Measurements from ENCODE around the gene TRIP11.

The TRIP11 gene

DNA sequence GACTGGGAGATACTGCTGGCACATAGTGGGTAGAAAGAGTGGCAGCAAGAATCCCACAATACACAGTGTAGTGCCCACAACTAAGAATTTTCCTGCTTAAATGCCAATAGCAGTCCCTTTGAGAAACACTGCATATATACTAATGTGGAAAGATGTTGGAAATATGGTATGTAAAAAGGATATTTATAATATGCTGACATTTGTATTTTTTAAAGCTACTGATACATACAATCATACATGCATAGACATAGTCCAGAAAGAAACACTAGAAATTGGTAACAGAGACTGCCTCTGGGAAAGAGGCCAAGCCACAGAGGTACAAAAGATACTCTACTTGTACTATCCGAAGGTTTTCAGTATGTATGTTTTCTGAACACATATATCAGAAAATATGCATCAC is 30.3 kb downstream of the TRIP11 start:
- no peak for DNase-seq

DNA sequence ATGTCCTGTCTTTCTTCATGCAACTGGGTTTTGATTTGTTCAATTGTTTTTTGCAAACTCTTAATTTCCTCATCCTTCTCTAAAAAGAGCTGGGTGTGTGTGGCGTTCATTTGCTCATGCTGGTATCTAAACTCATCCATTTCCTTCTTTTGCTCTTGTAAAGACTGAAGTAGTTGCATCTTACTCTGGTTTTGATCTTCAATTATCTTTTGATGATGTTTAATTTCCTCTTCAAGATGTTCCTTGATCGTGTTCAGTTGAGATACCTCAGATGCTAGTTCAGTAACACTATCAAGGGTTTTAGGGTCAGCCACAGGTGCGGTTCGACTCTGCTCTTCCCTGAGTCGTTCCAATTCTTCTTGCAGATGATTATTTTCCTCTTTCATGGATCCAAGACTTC is 34.8 kb downstream of the TRIP11 start:
- no peak for DNase-seq

DNA sequence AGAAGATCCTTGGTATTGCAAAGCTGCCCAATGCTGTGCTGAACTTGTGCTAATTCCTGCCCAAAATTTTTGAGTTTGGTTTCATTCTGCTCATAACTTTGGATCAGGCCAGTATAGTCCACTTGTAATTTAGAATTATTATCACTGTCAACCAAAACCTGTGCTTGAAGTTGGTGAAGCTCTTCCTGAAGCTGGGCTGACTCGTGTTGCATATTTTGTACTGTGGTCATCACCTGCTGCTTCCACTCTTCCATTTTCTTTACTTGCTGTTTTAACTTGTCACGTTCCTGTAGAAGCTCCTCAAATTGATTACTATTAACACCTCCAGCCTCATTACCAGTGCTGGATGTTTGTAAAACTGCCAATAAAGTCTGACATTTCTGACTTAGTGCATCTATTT is 35.8 kb downstream of the TRIP11 start:
- no peak for DNase-seq

DNA sequence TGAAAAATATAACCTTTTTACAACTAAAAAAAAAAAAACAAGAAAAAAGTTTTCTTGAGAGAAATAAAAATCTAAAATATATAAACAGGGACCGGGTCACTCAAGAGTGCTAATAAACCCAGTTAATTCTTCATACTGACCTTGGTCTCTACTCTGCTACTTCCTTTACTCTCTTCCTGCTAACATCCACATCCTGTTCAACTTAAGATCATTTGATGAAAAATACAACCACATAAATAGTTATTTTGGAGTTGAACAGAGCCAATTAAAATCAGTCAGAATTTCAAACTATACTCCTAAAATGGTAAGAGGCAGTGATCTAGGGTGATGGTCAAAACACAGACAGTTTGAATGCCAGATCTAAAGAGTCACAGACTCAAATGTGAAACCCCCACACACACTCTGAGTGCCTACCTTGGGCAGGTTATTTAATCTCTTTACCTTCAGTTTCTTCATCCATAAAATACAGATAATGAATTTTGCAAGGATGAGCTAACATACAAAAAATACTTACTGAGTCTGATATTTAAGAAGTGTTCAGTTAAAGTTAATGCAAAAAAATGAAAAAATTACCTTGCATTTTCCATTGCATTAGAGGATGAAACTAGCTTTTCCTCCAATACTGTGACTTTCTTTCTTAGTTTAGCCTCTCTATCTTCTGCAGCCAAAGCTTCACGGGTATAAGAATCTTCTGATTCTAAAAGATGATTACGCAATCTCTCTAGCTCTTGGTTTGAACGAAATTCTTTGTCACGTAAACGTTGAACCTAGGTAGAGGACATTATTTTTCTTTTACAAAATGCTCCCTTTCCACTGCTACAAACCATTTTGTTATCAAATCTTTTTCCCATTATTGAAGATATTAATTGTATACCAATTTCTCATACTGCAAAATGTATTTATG is 40.9 kb downstream of the TRIP11 start:
- DNase-seq: no peak

DNA sequence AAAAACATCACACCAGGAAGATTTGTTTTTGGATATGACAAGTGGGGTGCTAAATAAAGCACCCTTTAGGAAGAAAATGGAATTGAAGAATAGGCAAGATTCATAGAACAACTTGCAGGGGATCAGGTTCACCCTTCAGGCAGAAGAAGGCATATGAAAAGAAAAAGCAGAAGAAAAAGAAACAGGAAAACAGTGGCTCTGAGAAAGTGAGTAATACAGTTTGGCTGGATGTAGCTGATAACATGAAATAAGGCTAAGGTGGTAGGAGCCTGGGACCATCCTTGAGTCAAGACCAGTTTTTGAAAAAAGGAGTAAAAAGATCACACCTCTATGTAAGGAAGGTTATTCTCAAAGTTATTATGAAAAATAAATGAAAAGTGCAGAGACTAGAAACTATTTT is 42.4 kb downstream of the TRIP11 start:
- no peak for DNase-seq

DNA sequence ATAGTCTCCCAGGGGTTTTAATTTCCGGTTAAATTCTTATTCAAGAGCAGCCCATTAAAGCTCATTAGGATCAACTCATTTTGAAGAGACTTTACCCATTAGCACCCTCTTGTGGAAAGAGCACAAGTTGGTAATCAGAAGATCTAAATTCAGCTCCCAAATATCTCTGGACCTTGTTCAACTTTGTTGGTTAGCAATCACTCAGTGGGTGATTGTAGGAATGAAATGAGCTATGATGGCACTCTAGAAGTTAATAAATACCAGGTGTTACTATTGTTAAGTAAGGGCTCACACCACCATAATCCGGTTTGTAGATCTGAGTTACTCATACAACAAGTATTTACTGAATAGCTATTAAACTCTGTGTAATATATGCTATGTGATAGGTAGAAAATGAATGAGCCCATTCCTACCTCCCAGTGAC is 42.9 kb downstream of the TRIP11 start:
- peak; percentile 77 for DNase-seq

DNA sequence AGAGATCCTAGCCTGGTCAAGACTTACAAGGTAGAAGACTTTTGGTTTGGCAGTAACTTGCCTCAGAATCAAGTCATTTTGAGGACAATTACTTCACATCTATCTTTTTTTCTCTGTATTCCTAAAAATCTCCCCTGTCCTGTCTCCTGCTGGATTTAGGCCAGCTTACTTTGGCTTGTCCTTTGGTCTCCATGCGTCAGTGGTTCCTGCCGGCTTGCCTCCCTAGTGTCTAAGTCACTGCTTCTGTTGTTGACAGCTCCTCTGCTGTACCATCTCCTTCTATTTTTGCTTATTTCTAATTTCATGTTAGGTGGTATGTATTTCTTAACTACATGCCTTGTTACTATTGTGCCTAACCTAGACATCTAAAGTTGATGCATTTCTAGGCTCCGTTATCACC is 52.7 kb downstream of the TRIP11 start:
- no peak for DNase-seq

DNA sequence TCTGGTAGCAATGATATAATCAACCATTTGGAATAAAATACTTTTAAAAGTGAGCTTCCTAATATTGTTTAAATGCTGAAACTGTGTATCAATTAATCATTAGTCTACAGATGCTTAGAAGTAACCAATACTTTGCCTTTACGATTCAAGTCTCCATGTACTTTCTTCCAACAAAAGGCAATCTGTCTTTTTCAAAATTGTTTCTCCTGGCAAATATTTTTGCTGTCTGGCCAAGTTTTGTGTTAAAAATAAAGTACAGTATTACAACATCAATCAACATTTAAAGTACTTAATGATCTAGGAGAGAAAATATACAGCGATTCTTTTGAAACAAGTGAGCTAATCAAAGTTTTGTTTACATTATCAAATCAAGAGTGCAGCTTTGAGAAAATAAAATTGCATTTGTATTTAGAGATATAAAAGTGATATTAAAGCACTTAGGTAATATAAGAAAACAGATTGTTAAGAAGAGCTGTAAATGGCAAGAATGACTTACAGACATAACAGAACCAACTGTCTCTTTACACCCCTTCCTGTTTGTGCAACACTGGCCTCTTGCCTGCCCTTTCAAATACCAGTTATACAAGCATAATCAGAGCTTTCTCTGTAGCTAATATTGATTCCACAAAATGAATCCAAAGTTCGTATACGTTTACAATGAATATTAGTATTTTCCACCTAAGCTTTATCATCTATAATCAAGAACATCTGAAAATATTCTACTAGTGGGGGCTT is 54.2 kb downstream of the TRIP11 start:
- DNase-seq: no peak

DNA sequence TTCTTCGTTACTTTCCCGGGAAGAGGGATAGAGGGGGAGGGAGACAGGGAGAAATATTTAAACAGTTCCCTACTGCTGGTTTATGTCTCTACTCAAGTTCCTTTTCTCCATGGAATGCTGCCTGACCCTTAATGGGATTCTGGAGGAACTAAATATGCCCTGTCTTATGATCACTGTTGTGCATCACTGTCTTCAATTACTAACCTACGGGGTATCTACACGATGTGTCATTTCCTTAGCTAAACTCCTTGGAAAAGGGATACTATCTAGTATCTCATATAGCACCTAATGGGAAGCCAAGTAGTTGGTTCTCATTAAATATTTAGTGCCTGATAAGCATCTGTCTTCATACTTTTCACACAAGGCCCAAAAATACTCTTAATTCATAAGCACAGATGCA is 54.9 kb downstream of the TRIP11 start:
- no peak for DNase-seq

DNA sequence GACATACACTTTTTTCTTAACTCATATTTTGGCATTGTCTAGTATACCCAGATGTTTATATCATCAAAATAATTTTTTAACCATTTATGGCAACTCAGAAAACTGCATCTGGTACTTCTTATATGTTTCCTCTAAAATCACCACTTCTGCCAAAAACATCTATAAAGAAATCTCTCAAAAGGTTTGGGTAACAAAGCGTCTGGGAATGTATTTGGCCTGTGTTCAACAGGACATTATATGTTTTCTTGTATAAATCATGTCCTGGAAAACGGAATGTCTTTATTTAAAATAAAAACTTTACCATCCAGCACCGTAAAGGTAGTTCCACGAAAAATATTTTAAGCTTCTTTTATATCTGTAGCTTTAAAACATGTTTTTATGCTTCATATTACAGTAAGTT is 56.3 kb downstream of the TRIP11 start:
- DNase-seq: no peak

DNA sequence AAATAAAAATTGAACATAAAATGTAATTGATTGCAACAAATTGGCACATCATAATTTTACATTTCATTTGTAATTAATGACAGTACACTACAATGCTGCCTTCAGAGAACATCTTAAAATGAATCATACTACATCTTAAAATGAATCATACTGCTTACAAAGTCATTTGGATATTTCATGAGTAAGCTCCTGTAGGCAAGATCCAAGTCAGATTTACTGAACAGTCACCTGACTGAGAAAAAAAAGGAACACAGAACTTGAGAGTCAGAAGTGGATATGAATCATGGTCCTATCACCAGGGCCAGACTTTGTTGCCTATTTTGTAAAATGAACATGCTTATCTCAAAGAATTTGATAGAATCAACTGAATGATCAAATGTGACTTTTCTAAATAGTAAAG is 59.7 kb downstream of the TRIP11 start:
- DNase-seq: no peak

DNA sequence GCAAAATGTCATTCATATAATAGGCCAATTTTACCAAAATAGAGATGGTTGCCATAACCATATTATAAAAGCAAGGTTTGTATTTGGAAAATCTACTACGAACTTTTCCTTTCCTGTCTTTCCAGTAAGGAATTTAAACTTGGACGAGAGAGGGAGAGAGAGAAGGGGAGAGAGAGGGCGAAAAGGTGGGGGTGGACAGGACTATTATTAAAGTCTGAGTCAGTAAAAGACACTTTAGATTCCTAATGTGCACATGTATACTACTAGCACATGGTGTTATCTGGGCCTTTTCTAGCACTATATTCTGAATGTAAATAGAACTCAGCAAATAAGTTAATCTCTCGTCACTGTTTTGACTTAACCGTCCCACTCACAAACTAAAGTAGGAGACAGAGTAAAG is 62.0 kb downstream of the TRIP11 start:
- DNase-seq: no peak

DNA sequence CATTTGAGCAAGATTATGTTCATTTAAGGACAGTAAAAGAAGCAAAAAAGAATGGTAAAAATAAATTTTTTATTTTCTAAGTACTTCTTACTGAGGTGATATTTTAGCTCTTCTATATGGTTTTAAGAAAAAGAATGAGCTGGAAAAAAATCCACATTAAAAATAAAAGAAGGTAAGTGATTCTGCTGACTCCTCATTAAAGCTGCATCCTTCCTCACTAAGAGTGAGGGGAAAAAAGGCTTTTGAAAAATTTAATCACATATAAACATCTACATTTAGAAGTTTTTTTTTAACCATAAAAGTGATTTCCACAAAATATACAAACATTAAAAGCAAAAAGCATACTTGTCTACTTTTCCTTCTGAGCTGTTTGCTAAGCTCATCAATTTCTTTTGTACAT is 64.1 kb downstream of the TRIP11 start:
- DNase-seq: no peak

DNA sequence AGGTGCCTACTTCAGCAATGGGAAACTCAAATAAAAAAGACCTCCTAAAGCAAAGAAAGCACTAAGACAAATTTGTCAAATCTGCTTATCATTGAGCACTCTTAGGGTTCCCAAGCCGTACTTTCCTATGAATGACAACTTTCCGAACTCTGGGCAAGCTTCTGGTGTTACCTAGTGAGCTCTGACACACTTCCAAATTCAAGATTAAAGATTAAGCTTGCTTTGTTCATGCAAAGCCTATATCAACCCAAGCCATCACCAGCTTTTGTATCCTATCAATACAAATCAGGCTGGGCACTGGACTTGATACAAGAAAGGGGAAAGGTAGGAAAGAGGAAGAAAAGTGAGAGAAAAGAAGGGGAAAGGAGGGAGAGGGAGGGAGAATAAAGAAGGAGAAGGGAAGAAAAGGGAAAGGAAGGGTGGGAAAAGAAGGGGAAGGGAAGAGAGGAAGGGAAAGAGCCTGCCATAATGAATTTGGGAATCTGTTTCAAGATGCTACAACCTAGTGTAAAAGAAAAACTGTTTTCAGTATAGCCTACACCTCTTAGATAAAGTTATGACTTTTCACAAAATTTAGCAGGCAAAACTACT is 68.6 kb downstream of the TRIP11 start:
- no peak for DNase-seq

DNA sequence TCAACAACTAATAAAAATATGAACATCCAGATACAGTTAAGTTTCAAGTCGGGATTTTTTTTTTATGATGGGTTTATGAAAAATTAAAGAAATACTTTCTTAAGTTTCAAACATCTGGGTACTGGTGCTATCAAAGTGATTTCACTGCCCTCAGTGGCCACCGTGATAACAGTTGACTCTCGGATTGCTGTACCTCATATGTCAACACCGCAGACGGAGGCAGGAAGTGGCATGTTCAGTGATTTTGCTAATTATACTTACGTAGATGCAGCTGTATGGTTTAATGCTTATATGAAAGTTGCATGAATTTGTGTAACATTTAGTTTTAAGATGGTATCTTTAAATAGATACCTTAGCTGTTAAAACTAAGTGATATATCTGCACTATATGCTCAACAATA is 71.6 kb downstream of the TRIP11 start:
- no peak for DNase-seq

DNA sequence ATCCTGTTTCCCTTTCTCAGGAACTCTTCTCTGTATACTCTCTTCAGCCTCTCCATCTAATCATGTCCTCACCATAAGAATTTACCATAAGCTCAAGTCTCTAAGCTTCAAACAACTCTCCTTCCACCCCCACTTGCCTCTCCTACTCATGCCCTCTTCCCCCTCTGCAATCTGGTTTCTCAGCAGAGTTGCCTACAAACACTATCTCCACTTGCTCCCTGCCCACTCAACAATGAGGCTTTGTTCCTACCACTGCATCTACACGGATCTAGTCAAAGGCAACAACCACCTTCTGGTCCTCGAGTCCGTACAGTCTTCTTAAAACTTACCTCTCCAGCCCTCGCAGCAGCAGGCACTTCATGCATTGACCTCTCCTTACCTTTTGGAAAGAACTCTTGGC is 75.1 kb downstream of the TRIP11 start:
- DNase-seq: no peak

DNA sequence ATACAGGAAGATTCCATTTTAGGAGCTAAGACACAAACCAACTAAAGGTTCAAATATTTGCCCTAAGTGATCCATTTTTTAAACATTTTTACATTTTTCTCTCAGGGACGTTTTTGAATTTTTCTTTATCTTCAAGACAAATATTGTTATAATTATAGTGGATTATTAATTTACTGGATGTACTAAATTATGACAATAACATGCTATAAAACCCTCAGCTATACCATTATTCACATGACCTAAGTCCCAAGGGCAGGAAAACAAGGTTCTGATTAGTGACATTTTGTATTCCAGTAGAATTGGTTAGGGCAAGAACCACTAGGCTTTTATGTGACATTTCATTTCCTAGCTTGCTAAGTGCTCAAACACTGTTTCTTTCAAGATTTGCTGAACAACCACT is 75.8 kb downstream of the TRIP11 start:
- DNase-seq: no peak

DNA sequence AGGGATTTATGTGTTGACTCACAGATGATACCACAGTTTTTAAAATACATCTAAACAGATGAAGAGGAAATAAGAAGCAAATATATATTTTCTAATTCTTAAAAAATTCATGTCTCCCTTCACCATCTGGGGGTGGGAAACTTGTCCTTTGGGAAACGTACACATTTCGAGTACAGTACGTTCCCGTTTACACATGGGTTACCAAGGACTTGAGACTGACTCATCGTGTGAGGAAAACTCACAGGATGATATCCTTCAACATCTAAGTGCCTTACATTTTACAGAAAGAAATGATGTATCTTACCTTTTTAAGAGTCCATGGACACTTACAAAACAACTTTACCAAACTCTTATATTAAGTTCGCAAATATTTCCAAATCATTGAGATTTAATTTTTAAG is 76.4 kb downstream of the TRIP11 start:
- DNase-seq: no peak

DNA sequence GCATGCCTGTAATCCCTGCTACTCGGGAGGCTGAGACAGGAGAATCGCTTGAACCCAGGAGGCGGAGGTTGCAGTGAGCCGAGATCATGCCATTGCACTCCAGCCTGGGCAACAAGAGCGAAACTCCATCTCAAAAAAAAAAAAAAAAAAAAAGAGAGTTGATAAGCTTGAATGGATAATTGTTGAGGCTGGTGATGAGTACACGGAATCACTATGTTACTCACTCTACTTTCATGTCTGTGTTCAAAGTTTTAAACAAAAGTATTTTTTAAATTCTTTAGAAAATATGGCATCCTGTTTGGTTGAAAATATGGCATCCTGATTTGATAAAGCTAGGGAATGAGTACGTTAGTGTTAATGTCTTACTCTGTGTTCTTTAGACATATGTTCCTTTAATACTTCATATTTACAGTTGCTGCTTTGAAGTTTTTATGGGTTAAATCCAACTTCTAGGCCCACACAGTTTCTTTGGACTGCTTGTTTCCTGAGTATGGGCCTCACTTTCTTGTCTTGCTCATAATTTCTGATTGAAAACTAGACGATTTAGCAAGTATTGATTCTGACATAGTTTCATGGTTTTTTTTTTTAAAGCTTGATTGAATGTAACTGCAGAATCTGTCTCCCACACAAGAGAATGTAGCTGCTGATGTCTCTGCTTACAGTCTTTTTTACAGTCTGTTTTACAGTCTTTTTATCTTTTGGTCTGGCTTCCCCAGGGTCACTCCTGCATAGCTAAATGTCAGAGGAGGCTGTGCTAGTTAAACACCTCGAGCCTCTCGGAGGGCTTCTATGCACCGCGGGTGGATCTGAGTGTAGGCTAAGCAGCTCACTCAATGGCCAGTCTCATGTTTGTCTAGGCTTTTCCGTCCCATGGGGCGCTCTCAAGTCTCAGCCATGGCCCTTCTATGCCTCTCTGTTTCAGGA is 78.3 kb downstream of the TRIP11 start:
- DNase-seq: no peak

DNA sequence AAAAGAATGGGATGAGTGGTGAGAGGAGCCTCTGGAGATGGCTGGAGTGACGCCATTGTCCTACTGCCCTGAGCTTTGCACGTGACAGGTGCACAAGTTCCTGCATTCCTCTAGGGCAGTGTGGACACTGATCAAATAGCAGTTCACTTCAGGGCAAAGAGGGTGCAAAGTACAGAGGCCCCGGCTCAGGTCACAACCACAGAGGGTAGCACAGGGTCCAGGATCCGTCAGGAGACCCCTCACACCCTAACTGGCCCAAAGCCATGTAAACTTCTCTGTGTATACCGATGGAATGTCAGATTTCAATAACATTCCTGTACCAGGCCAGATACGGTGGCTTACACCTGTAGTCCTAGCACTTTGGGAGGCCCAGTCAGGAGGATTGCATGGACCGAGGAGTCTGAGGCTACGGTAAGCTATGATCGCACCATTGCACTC is 82.0 kb downstream of the TRIP11 start:
- no peak for DNase-seq

DNA sequence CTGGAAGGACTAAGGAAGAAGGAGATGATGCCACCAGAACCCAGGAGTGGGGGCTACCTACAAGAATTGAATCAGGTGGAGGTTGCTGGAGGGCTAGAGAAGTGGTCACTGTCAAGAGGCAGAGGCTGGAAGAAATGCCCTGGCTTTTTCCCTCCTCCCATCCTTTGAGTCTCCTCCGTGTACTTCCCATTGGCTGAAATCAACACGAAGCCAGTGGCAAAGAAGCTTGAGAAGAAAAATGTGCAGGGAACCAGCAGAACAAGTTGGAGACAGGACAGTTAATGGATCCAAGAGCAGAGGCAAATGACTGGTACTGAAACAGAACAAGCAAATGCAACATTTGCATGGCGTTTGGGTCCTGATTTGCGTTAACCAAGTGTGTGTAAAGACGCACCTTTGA is 83.2 kb downstream of the TRIP11 start:
- no peak for DNase-seq

DNA sequence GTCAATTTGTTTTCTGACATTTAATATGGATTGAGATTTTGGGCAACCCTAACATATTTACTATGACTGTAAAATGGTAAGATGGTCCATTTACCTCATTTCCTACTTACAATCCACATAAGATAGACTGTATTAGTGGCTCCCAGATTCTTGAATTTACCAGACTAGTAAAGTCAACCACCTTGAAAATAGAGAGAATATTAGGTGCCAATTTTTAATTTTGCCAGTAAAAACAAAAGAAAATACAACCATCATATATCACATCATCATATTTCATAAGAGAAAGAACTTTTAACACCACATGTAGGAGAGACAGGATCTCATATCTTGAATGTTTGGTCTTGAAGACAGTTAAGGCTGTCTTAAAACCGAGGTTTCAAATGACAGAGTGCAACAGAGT is 84.7 kb downstream of the TRIP11 start:
- DNase-seq: no peak
